Activated naive CD4-positive, alpha-beta T cell treated with anti-CD3 and anti-CD28 coated beads, Interleukin-2, amount 50 U/mL, for 72 hours (primary cell): ENCODE measurements around the gene TTBK1. TPM values are rescaled to one million over a fixed set of nuclear protein-coding genes. Genes with fewer than 3 reads are reported as not detected.

Experiments used
- ATAC-seq, 2 donors: fragments of 150-1000 bp; cut with Tn5 transposase; 2 replicates each; pipeline ENCODE4 v1.10.0; 2021; ENCODE audit warnings: mild to moderate bottlenecking in 2 of 2, moderate library complexity in 2 of 2
- DNase-seq, 2 donors: peaks; one replicate each; pipeline ENCODE4 v3.0.0; 2021 to 2022; ENCODE audit warnings: low spot score in 2 of 2
- H3K27ac Mint-ChIP-seq, 2 donors: one replicate each; pipeline ENCODE4 v1.8.0; 2022; ENCODE audit warnings: mild to moderate bottlenecking in 2 of 2, mixed read lengths in 2 of 2
- H3K36me3 Mint-ChIP-seq, 2 donors: one replicate each; pipeline ENCODE4 v1.8.0; 2022; ENCODE audit warnings: mixed read lengths in 2 of 2
- H3K9me3 Mint-ChIP-seq, 2 donors: one replicate each; pipeline ENCODE4 v1.8.0; 2022; ENCODE audit warnings: mixed read lengths in 2 of 2
- total RNA-seq, 2 donors: library from RNA; stranded (reverse); gene quantifications; one replicate each; pipeline ENCODE4 v1.2.3, GENCODE V29; 2022

The TTBK1 gene
- total RNA-seq, 2 donors from 2014 or later = 0.09 to 0.37 TPM

- Mint-ChIP-seq H3K9me3 (no peaks in the 10 kb centered on the region), H3K27ac (no peak overlapping the region), H3K36me3 (no peaks in the 10 kb centered on the region)
- no peak for DNase-seq
- ATAC-seq = no peak
Measured at GRCh38 chr6:43260791-43261190, 17.5 kb downstream of the TTBK1 start.

DNA sequence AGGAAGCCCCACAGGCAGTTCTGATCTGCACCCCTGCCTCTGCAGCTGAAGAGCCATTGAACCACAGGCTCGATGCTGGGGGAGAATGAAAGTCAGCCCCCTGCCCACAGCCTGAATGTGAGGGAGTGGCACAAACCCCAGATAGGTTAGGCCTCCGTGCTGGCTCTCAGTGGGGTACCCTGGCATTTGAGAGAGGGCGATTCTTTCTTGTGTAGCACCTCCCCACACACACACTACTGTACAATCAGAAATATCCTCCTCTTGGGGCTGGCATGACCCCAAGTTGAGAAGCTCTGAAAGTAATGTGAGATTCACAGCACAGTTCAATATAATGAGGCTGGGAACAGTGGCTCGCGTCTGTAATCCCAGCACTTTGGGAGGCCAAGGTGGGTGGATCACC, 17.9 kb downstream of the TTBK1 start:
- no peak for ATAC-seq
- H3K36me3 Mint-ChIP-seq = no peaks in the 10 kb centered on the region
- no peaks in the 10 kb centered on the region for H3K9me3 Mint-ChIP-seq
- DNase-seq = no peak
- H3K27ac Mint-ChIP-seq = no peak overlapping the region

GRCh38 chr6:43262000-43262779, 18.9 kb downstream of the TTBK1 start:
- H3K36me3 Mint-ChIP-seq = no peaks in the 10 kb centered on the region
- ATAC-seq = no peak
- no peak for DNase-seq
- H3K9me3 Mint-ChIP-seq = no peaks in the 10 kb centered on the region
- H3K27ac Mint-ChIP-seq = no peak overlapping the region

GRCh38 chr6:43262780-43263313, 19.6 kb downstream of the TTBK1 start:
- no peaks in the 10 kb centered on the region for H3K36me3 Mint-ChIP-seq
- ATAC-seq = no peak
- no peak overlapping the region for H3K27ac Mint-ChIP-seq
- DNase-seq = no peak
- no peaks in the 10 kb centered on the region for H3K9me3 Mint-ChIP-seq

GRCh38 chr6:43263314-43264178, 20.3 kb downstream of the TTBK1 start:
- peak; percentile 96 to 98 for ATAC-seq
- H3K27ac Mint-ChIP-seq = peak overlapping the region in 1 of 2 donors; percentile 73
- peak; percentile 73 to 78 for DNase-seq
- H3K9me3 Mint-ChIP-seq = no peaks in the 10 kb centered on the region
- H3K36me3 Mint-ChIP-seq = no peaks in the 10 kb centered on the region

- ATAC-seq = no peak
- H3K9me3 Mint-ChIP-seq = no peaks in the 10 kb centered on the region
- no peak for DNase-seq
- H3K27ac Mint-ChIP-seq = no peak overlapping the region
- no peaks in the 10 kb centered on the region for H3K36me3 Mint-ChIP-seq
Measured at GRCh38 chr6:43264599-43265145, 21.4 kb downstream of the TTBK1 start.

GRCh38 chr6:43265564-43265963, 22.3 kb downstream of the TTBK1 start:
- no peaks in the 10 kb centered on the region for H3K9me3 Mint-ChIP-seq
- ATAC-seq (no peak), DNase-seq (no peak)
- H3K27ac Mint-ChIP-seq = no peak overlapping the region
- no peaks in the 10 kb centered on the region for H3K36me3 Mint-ChIP-seq

GRCh38 chr6:43267619-43268354, 24.5 kb downstream of the TTBK1 start:
- no peak overlapping the region for H3K27ac Mint-ChIP-seq
- no peaks in the 10 kb centered on the region for H3K9me3 Mint-ChIP-seq
- DNase-seq = no peak
- ATAC-seq = no peak
- H3K36me3 Mint-ChIP-seq = no peaks in the 10 kb centered on the region

GRCh38 chr6:43268355-43268700, 25.0 kb downstream of the TTBK1 start:
- Mint-ChIP-seq H3K36me3 (no peaks in the 10 kb centered on the region), H3K9me3 (no peaks in the 10 kb centered on the region), H3K27ac (no peak overlapping the region)
- DNase-seq = no peak
- ATAC-seq = no peak

- Mint-ChIP-seq H3K27ac (no peak overlapping the region), H3K9me3 (no peaks in the 10 kb centered on the region), H3K36me3 (no peaks in the 10 kb centered on the region)
- DNase-seq (no peak), ATAC-seq (no peak)
Measured at GRCh38 chr6:43268782-43269272, 25.5 kb downstream of the TTBK1 start.

GRCh38 chr6:43269273-43270007, 26.2 kb downstream of the TTBK1 start:
- no peaks in the 10 kb centered on the region for H3K36me3 Mint-ChIP-seq
- peak in 1 of 2 donors; percentile 44 for DNase-seq
- H3K9me3 Mint-ChIP-seq = no peaks in the 10 kb centered on the region
- H3K27ac Mint-ChIP-seq = no peak overlapping the region
- peak; percentile 65 to 70 for ATAC-seq

DNA sequence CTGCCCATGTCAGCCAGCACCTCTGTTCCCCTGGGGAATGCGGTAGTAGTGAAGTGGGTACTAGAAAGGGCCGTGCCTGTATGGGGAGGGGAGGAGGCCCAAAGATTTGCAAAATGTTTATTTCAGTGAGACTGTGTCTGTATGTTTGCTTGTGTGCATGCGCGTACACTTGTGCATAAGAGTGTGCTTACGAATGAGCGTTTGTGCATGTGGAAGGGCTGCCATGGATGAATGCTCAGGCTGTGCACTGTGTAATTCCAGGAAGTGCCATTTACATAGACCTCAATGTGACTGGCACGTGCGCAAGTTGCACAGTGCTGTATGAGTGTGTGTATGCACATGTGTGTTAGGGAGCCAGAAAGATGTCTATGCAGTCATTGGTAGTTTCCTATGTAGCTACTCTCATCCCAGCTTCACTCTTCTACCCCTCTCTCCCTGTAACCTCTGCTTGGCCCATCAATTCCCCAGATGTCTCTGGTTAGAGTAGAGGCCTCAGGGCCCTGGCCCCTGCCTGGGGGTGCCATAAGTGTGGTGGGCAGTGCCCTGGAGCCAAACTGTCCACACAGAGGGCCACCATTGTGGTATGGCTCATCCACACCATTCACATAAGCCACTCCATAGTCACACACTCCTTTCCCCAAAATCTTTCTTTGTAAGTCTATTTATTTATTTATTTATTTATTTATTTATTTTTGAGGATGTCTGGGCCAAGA, 28.0 kb downstream of the TTBK1 start:
- Mint-ChIP-seq H3K36me3 (no peaks in the 10 kb centered on the region), H3K9me3 (no peaks in the 10 kb centered on the region), H3K27ac (no peak overlapping the region)
- no peak for ATAC-seq
- no peak for DNase-seq

DNA sequence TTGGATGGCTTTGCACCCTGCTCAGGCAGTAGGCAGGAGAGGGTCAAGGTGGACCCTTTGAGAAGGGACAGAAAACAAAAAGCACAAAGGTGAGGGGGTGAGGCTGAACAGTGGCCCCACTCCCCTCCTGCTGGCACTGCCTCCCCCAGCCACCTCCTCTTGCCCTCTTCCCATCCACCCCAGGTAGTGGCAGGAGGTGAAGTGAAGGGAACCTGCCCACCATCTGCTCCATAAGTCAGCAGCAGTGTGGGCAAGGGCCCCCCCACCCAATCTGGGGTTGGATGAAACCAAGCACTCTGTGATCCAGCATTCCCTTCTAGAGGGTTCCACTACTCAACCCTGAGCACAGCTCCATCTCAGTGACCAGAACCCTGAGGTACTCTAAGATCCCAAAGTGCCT, 28.7 kb downstream of the TTBK1 start:
- no peaks in the 10 kb centered on the region for H3K9me3 Mint-ChIP-seq
- H3K36me3 Mint-ChIP-seq = no peaks in the 10 kb centered on the region
- ATAC-seq (no peak), DNase-seq (no peak)
- H3K27ac Mint-ChIP-seq = no peak overlapping the region

GRCh38 chr6:43273707-43274106, 30.4 kb downstream of the TTBK1 start:
- DNase-seq (no peak), ATAC-seq (no peak)
- Mint-ChIP-seq H3K36me3 (no peaks in the 10 kb centered on the region), H3K9me3 (no peaks in the 10 kb centered on the region), H3K27ac (no peak overlapping the region)

DNA sequence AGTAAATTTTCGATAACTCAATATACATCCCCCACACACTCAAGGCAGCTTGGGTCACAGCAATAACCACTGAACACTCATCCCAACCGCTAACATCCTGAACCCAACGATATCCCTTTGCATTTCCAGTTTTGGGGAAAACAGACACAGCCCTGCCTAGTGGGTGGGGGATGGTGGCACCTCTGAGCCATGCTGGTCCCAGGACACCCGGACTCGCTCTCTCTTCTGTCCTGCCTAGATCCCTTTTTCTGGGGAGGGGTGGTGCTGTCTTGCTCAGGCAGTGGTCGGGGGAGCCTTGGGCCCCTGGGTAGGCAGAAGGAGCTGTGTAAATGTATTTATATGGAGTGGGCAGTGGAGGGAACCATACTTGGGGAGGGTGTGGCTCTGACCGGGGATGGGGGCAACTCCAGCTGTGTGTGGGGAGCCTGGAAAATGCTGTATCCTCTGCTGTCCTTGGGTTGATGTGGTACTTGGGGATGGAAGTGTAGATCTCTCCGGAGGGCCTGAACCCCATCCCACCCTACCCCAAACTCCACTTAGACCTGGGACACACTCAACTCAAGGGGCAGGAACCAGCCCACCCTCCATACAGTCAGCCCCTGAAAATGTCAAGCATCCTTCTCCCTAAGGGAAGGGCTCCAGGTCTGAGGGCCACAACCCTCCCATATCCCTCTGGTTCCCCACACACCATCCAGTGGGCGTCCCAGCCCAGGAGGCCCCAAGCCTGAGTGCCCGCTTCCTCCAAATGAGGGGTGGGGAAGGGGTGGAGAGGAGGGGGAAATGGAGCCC, 31.0 kb downstream of the TTBK1 start:
- Mint-ChIP-seq H3K9me3 (no peaks in the 10 kb centered on the region), H3K27ac (no peak overlapping the region), H3K36me3 (no peaks in the 10 kb centered on the region)
- ATAC-seq (no peak), DNase-seq (no peak)
